PC-9 (cell line): ENCODE measurements around the gene RUVBL2.

ENCODE experiments used
- EZH2 ChIP-seq: fragments of 200-600 bp; sonication (generic); IDR thresholded peaks from 2 replicates; pipeline ENCODE4 v1.8.0; 2017; ENCODE audit warnings: antibody characterized with exemption, low read depth
- TF ChIP-seq, protein P1 (sequence below): fragments of 200-600 bp; sonication (generic); conservative IDR thresholded peaks from 2 replicates; pipeline ENCODE4 v1.6.1; 2017; ENCODE audit warnings: mixed run types, antibody characterized with exemption, mild to moderate bottlenecking, moderate library complexity

DNA sequence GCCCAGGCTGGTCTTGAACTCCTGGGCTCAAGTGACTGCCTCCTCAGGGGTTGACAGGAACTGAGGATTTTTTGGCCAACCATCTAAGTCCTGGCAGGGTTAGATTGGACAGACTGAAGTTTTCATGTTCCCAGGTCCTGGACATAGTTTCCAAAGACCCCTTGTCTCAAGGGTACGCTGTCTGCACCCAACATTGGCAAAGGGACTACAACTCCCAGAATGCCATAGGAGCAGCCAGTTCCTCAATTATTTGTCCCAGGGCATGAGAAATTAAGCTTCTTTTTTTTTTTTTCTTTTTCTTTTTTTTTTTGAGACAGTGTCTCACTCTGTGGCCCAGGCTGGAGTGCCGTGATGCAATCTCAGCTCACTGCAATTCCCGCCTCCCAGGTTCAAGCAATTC lies 7.5 kb upstream of the RUVBL2 start:
- TF ChIP-seq, protein P1, sequence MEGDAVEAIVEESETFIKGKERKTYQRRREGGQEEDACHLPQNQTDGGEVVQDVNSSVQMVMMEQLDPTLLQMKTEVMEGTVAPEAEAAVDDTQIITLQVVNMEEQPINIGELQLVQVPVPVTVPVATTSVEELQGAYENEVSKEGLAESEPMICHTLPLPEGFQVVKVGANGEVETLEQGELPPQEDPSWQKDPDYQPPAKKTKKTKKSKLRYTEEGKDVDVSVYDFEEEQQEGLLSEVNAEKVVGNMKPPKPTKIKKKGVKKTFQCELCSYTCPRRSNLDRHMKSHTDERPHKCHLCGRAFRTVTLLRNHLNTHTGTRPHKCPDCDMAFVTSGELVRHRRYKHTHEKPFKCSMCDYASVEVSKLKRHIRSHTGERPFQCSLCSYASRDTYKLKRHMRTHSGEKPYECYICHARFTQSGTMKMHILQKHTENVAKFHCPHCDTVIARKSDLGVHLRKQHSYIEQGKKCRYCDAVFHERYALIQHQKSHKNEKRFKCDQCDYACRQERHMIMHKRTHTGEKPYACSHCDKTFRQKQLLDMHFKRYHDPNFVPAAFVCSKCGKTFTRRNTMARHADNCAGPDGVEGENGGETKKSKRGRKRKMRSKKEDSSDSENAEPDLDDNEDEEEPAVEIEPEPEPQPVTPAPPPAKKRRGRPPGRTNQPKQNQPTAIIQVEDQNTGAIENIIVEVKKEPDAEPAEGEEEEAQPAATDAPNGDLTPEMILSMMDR: no peak
- TF ChIP-seq EZH2: no peak
